Measurements from ENCODE around the gene APBA2.
"Not testable (repeated sequence)": the region's sequence is repeated elsewhere in the genome, so short reads cannot be mapped to it uniquely, and the experiment has no call there.

APBA2 gene

GRCh38 chr15:28888900-28889299, 3.1 kb downstream of the APBA2 start:
- no peak for DNase-seq (ENCODE audit: low spot score)
- TF ChIP-seq CTCF (IDR thresholded peaks at IDR 0.05; ENCODE audit: extremely low read depth, insufficient read depth, missing control alignments) = no peak
- in situ Hi-C loops (cut with MboI; ENCODE audit: low pct_unique_long_range_greater_than_20kb, low sequenced_read_pairs, unreplicated experiment) = no loop called here

- no peak for DNase-seq (ENCODE audit: low spot score)
- no peak for TF ChIP-seq CTCF (IDR thresholded peaks at IDR 0.05; ENCODE audit: extremely low read depth, insufficient read depth, missing control alignments)
- in situ Hi-C loops (cut with MboI; ENCODE audit: low pct_unique_long_range_greater_than_20kb, low sequenced_read_pairs, unreplicated experiment) = no loop called here
Observed at GRCh38 chr15:28889346-28889745, 3.6 kb downstream of the APBA2 start.

GRCh38 chr15:28889871-28890270, 4.1 kb downstream of the APBA2 start:
- in situ Hi-C loops (cut with MboI; ENCODE audit: low pct_unique_long_range_greater_than_20kb, low sequenced_read_pairs, unreplicated experiment); DNase-seq (ENCODE audit: low spot score): not testable (repeated sequence)

- in situ Hi-C loops (cut with MboI; ENCODE audit: low pct_unique_long_range_greater_than_20kb, low sequenced_read_pairs, unreplicated experiment); DNase-seq (ENCODE audit: low spot score): not testable (repeated sequence)
Observed at GRCh38 chr15:28890291-28890690, 4.5 kb downstream of the APBA2 start.

GRCh38 chr15:28890711-28891495, 5.1 kb downstream of the APBA2 start:
- in situ Hi-C loops (cut with MboI; ENCODE audit: low pct_unique_long_range_greater_than_20kb, low sequenced_read_pairs, unreplicated experiment) = no loop called here
- DNase-seq (ENCODE audit: low spot score) = no peak
- TF ChIP-seq CTCF (IDR thresholded peaks at IDR 0.05; ENCODE audit: extremely low read depth, insufficient read depth, missing control alignments) = no peak

- no peak for TF ChIP-seq CTCF (IDR thresholded peaks at IDR 0.05; ENCODE audit: extremely low read depth, insufficient read depth, missing control alignments)
- in situ Hi-C loops (cut with MboI; ENCODE audit: low pct_unique_long_range_greater_than_20kb, low sequenced_read_pairs, unreplicated experiment) = no loop called here
- DNase-seq (ENCODE audit: low spot score) = no peak
Observed at GRCh38 chr15:28891588-28891987, 5.8 kb downstream of the APBA2 start.

GRCh38 chr15:28892789-28893610, 7.2 kb downstream of the APBA2 start:
- in situ Hi-C loops (cut with MboI; ENCODE audit: low pct_unique_long_range_greater_than_20kb, low sequenced_read_pairs, unreplicated experiment) = no loop called here
- TF ChIP-seq CTCF (IDR thresholded peaks at IDR 0.05; ENCODE audit: extremely low read depth, insufficient read depth, missing control alignments) = no peak
- DNase-seq (ENCODE audit: low spot score) = no peak

Measured in GM13977 (cell line).